Stimulated activated CD4-positive, alpha-beta T cell treated with anti-CD3 and anti-CD28 coated beads, Interleukin-2, amount 100 ng/mL, for 48 hours (primary cell): ENCODE data around the gene INKA2.

ENCODE experiments used
- DNase-seq, 2 donors: peaks; one replicate each; pipeline ENCODE4 v3.0.0-alpha.2; 2020

The INKA2 gene

GRCh38 chr1:111739194-111739924 lies at the start of gene INKA2:
Gene INKA2 (minus strand): TSS chr1:111739395. CDS start chr1:111739242, 153 bp downstream.
- DNase-seq, result peak; percentile 74 to 75

GRCh38 chr1:111786669-111787207 lies 47.5 kb upstream of the INKA2 start:
- no peak for DNase-seq

- DNase-seq, result no peak
Measured at GRCh38 chr1:111784273-111784901, 45.2 kb upstream of the INKA2 start.

GRCh38 chr1:111779546-111779945 lies 40.4 kb upstream of the INKA2 start:
- no peak for DNase-seq

- no peak for DNase-seq
Measured at GRCh38 chr1:111778541-111779051, 39.4 kb upstream of the INKA2 start.

- DNase-seq, result no peak
Measured at GRCh38 chr1:111778066-111778465, 38.9 kb upstream of the INKA2 start.

- no peak for DNase-seq
Measured at GRCh38 chr1:111777301-111777700, 38.1 kb upstream of the INKA2 start.

GRCh38 chr1:111776861-111777260 lies 37.7 kb upstream of the INKA2 start:
- DNase-seq, result no peak

- no peak for DNase-seq
Measured at GRCh38 chr1:111776391-111776790, 37.2 kb upstream of the INKA2 start.

- no peak for DNase-seq
Measured at GRCh38 chr1:111775966-111776365, 36.8 kb upstream of the INKA2 start.

- no peak for DNase-seq
Measured at GRCh38 chr1:111770916-111771315, 31.7 kb upstream of the INKA2 start.

GRCh38 chr1:111769517-111770146 lies 30.4 kb upstream of the INKA2 start:
- DNase-seq, result peak; percentile 24 to 31

GRCh38 chr1:111768625-111769024 lies 29.4 kb upstream of the INKA2 start:
- no peak for DNase-seq

GRCh38 chr1:111768023-111768422 lies 28.8 kb upstream of the INKA2 start:
- DNase-seq, result no peak

- no peak for DNase-seq
Measured at GRCh38 chr1:111762332-111762731, 23.1 kb upstream of the INKA2 start.

GRCh38 chr1:111761717-111762116 lies 22.5 kb upstream of the INKA2 start:
- DNase-seq, result no peak

GRCh38 chr1:111758373-111758772 lies 19.2 kb upstream of the INKA2 start:
- no peak for DNase-seq

- DNase-seq, result no peak
Measured at GRCh38 chr1:111756124-111756513, 16.9 kb upstream of the INKA2 start.

- peak; percentile 86 to 92 for DNase-seq
Measured at GRCh38 chr1:111755331-111756123, 16.3 kb upstream of the INKA2 start, which contains the start of gene DDX20. Gene DDX20 (plus strand): TSS chr1:111755901. CDS start chr1:111755925, 24 bp downstream.

- DNase-seq, result peak in 1 of 2 donors; percentile 24
Measured at GRCh38 chr1:111754984-111755330, 15.8 kb upstream of the INKA2 start.

- DNase-seq, result no peak
Measured at GRCh38 chr1:111751906-111752575, 12.8 kb upstream of the INKA2 start.

- DNase-seq, result no peak
Measured at GRCh38 chr1:111750856-111751255, 11.7 kb upstream of the INKA2 start.
